HG02852 (cell line): Measurements from ENCODE around the gene RNF166.

Experiments used
- ATAC-seq: cut with Tn5 transposase; IDR thresholded peaks from one replicate; pipeline ENCODE4 v1.9.1; 2021; ENCODE audit warnings: mild to moderate bottlenecking, moderate library complexity; ENCODE audit not compliant: unreplicated experiment

RNF166 gene

DNA sequence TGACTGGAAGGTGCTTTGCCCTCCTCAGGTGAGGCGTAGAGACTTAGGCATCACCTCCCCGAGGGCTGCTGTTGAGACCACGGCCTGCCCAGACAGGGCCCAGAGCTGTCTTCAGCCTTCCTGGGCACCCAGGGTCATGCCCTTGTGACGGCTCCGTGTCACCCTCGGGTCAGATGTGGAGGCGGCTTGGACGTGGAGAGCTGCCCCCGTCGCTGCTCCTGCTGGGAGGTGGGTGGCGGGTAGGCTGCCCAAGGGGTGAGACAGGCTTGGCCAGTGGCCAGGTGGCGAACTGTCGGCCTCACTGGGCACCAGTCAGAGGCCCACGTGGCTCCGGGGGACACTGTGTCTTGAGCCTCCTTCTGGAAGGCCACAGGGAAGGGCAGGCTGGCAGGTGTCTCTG, 11.0 kb downstream of the RNF166 start:
- no peak for ATAC-seq

DNA sequence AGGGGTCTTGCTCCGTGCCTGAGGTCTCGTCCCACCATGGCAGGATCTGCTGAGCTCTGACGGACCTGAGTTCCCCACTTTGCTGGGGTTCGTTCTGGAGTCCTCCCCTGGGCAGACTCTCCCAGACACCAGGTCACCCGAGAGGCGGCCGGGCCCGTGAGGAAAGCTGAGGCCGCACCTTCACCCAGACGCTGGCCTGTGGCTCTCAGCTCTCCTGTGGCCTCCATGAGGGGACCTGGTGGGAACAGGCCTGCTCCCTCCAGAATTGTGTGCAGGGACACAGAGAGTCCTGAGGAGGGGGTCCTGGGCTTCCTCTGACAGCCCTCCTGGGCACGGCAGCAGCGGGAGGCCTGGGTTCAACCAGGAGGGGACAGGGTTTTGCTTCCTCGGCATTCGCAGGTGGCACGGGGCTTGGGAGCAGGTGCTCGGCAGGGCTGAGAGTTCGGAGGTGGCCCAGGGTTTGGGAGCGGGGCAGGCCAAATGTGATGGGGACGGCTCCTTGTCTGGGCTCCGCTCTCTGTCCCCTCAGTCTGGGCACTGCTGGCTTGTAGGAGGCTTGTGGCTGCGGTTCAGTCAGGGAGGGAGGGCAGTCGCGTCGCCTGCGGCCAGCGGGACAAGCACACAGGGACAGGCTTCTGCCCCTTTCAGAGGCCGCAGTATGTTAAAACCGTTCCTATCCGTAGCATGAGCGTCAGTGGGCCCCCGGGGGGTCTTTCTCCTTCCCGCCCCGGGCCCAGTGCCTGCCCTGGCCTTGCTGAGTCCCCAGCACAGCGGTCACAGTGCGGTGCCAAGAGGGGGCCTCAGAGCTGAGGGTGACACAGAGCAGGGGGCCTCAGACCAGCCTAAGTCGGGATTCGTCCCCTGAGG, 11.8 kb downstream of the RNF166 start:
- ATAC-seq = no peak

DNA sequence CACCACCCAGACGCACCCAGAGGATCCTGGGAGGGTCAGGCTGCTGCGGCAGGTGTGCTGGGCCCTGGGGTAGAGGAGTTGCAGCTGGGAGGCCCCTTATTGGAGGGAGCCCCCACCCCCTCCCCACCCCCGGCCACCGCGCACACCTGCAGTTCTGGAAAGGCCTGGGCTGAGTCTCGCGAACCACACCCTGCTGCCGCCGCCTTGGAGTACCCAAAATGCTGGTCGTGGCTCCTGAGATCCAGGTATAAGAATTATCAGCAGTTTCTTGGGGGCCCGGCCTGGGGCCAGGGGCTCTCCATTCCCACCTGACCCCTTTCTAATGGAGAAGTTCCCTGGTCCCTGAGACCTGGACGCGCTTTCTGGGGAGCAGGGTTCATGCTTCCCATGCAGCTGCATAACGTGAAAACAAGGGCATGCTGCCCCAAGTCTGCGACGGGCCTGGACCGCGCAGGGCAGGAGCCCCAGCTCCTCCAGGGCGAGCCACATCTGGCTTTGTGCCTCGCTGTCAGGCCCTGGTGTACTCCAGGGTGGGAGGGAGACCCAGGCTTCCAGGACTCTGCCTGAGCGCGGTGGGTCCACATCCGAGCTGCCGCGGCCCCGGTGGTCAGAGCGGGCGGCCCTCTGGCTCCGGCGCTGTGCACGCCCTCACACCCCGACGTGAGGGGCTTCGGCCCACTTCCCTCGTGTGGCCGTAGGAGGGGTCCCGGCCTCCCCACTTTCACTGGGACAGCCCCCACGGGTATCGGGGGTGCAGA, 12.6 kb downstream of the RNF166 start:
- ATAC-seq = no peak

DNA sequence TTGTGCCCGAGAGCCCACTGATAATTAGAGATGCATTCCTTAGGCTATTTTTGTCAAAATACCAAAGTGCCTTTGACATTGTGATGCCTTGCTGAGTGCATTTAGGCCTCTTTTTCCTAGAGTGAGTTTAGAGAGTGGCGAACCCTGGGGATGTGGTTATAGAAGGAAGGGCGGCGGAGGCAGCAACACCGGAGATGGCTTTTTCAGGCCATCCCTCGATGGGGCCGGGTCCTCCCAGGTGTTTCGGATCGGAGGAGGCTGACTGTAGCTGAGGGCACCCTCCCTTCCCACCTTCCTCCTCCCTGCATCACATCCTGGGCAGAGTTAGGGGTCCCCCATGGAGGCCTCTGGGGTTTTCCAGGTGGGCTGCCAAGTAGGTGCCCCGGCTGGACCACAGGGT, 13.3 kb downstream of the RNF166 start:
- no peak for ATAC-seq

DNA sequence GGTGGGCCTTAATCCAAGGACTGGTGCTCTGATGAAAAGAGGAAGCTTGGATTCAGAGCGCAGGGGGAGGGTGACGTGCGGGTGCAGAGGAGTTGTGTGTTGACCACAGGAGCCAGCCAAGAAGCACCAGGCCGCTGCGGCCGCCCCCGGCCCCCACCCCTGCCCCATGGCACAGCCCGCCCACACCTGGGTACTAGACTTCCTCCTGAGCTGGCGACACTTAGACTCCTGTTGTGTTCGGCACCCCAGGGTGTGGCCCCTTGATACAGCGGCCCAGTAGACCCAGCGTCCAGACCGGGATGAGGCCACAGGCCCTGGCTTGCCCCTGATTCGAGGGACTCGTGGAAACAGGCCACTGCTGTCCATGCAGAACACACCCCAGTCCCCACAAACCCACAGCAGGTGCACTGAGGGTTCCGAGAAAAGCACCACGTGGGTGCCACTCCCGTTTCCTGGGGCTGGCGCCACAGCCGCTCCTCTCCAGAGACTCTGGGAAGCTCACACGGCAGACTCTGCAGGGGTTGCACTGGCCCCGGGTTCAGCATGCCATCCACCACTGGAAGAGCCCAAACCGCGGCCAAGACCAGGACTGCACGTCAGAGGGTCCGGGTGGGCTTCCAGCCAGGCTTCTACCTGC, 14.2 kb downstream of the RNF166 start:
- no peak for ATAC-seq

DNA sequence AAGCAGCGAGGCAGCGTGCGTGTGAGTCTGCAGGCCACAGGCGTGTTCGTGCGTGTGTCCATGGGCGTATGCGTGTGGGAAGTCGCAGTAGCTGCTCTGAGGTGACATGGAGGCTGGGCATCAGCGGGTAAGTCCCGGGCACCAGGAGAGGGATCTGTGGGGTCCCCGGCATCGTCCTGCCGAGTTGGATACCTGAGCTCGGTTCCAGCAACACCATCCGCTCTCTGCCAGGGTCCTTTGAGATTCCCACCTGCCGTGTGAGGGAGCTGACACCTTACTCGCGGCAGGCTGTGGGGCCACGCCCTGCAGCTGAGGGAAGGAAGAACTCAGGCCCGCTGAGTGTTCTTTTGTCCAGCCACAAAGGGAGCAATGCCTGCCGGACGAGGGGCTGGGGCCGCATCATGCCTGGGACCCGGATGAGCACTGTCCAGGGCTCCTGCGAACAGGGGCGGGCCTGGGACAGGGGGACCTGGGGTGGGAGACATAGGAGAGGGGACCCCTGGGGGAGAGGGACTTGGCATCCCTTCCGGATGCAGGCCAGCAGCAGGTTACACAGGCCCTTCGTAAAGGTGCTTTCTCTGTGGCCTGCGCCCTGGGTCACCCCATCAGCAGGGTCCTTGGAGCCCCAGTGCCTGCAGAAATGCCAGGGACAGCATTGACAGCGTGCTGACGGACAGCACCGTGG, 14.9 kb downstream of the RNF166 start:
- no peak for ATAC-seq

DNA sequence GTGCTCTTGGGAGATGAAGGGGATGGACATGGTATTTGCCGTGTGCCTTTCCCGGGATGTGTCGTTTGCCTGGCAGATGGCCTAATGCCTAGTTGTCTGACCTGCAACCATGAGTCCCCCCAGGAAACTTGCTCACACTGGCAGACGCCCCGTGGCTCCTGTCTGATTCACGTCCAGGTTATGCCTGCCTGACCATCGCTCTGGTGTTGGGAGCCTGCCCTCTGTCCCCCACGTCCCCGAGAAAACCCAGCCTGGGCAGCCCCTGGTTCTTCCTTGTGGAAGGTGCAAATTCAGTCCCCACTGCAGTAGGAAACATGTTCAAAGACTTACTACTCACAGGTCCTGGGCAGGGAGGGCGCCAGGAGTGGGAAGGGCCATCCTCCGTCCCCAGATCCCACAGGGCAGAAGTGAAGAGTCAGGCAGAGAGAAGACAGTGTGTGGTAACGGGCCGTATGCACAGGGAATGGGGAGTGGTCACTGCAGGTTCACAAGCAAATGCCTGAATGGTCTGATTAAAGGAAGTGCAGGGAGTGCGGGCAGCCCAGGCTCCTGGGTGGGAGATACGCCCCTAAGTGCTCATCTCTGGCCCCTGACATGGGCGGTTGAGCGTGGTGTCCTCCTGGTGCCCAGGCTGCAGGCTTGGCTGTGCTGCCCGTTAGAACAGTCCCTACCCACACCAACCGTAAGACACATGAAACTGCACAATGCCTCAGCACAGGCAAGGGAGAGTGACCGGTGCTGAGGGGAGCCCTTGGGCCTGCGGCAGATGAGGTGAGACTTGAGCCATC, 15.7 kb downstream of the RNF166 start:
- no peak for ATAC-seq

DNA sequence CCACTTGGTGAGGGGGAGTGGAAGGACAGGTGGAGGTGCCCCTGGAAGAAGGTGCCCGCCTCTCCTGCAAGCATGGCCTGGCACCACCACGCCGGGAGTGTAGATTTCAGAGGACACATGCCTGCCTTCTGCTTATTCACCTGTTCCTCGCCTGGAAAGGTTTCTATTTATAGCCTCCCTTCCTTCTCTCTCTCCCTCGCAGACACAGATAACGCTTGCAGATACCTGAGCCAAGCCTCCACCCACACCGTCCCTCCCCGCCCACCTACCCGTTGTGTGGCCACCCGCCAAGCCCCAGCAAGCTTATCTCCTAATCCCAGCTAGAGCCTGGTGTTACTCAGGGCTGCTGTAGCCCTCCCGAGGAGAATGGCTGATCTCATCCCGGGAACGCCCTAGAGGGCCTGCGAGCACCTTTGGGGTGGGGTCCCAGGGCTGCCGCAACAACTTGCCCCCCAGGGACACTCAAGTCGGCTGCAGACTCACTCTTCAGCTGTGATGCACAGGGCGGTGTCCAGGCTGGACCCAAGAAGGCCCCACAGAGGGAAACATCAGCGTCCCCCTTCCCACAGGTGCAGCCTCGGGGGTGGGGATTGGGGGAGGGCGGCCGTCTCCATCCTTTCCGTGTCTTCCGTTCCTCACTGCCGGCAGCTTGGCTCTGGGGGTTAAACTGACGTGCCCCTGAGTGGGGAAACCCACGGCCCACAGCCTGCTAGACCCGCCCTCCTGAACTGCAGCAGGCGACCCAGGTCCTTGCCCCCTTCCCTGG, 18.0 kb downstream of the RNF166 start:
- ATAC-seq = no peak

DNA sequence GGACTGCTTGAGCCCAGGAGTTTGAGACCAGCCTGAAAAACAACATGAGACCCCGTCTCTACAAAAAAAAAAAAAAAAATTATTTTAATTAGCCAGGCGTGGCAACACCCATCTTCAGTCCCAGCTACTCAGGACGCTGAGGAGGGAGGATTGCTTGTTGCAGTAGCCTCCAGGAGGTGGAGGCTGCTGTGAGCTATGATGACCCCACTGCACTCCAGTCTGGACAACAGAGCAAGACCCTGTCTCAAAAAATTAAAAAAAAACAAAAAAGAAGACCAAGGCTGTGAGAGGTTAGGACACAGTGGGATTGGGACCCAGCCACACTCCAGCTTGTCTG, 18.6 kb downstream of the RNF166 start:
- no peak for ATAC-seq

DNA sequence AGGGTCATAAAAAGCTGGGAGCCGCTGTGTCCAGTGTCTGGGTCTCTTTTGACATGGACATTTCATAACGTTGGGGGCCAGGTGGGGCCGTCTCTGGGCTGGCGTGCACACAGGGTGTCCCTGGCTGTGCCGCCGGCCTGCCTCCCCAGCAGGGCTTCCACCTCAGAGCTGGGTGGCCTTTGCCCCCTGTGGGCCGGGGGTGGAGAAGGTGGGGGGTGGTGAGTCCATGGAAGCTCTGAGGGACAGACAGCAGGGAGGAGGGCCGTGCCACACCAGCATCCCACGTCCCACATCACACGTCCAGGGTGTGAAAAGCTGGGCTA, 19.0 kb downstream of the RNF166 start:
- no peak for ATAC-seq

DNA sequence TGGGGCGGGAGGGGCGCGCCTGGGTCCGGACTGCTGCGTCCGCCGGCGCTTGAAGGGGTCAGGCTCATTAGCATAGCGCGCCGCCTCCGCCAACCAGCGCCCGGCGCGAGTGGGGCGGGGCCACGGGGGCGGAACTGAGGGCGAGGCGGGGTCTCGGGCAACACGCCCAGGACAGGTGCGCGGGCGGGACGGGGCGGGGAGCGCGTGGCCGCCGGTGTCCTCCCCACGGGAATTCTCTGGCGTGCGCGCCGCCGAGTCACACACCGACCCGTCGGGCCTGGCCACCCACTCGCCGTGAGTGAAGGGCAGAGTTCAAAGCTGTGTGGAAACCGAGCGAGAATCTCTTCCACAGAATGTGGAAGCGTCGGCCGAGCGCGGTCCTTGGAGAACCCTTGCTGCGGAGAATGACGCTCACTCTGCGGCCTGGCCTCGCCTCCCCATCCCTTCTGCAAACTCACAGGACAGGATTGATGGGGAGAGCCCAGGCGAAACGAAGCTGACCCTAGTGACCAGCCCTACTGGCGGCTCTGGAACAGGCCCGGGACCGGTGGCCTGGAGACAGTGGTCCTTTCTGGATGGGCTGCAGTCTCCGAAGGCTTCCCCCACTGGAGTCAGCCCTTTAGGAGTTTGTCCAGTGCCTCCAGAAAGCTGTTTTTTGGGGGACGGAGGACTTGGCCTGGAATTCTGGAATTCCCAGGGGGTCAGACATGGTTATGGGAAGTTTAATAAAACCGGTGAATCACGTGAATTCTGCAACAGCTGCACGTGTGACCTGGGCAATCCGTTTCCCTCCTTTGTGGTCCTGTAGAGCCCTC, 19.6 kb downstream of the RNF166 start, which contains the start of gene SNAI3:
TSS of gene SNAI3 (minus strand) at position 69 of the 815 bp plus-strand sequence. CDS start 101 bp downstream, outside the sequence.
- peak; percentile 52 for ATAC-seq

DNA sequence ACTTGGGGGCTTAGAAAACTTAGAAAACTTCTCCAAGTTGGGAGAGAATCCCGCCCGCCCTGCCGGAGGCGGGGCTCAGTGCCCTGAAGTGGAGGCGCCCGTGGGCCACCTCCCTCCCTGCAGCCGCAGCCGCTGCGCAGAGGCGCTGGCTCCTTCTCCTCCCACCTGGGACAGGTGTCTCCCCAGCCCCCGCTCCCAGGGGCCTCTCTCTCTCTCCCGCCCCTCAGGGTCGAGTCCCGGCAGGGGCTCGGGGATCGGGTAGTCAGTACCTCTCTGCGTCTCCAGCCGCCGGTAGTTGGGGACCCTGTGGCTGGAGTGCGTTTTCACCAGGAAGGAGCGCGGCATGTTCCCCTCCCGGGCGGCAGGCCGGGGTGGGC, 20.2 kb downstream of the RNF166 start:
- ATAC-seq = peak; percentile 4

DNA sequence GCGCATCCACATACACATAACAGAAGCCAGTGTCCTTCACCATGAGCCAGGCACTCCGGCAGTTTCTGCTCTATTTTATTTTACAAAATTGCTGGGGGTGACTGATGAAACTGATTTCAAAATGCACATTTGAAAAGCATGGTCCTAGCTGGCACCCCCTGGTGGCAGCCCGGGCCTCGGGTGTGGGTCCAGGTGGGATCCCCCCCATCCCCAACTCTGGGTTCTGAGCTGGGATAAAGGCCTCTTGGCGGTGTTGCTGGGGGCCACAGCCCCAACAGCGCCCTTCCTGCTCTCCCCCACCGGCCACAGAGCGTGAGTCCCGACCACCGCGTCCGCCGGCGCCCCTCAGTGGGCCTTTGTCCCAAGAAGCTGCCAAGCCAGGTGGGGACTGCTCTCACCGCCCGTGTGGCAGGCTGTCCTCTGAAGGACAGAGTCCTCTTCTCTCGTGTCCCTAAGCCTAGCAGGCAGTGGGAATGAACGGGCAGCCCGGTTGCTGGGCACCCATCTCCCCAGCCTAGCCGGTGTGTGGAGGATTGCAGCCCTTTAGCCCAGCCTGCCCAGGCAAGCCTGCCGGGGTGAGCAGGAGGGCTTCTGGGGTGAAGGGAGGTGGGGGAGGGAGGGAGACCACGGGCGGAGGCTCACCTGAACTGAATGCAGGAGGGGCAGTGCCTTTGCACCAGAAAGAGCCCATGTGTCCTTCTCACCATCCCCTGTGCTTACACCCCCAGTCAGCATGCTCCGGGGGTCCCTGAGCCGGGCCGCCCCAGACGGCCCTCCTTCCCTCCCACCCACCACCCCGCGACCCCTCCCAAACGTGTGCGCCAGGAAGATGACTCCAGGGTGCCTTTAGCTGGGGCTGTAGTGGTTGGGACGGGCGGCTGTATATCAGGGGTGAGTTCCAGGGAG, 20.8 kb downstream of the RNF166 start:
- no peak for ATAC-seq

DNA sequence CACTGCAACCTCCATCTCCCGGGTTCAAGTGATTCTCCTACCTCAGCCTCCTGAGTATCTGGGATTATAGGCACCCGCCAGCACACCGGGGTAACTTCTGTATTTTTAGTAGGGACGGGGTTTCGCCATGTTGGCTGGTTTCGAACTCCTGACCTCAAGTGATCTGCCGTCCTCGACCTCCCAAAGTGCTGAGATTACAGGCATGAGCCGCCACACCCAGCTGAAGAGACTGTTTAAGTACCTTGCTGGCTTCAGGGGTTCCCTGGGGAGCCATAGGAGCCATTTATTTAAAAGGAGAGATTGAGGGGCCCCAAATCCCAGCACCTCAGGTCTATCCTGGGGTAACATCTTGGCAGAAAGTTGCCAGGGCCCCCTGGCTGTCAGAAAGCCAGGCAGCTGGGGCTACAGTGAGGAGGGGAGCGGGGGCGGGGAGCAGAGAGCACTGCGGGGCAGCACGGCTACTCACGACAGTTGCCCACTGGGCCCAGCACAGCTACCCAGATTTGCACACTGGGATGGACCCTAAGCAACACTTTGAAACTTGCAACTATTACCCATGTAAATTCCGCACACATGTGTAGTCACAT, 21.5 kb downstream of the RNF166 start:
- ATAC-seq = no peak

DNA sequence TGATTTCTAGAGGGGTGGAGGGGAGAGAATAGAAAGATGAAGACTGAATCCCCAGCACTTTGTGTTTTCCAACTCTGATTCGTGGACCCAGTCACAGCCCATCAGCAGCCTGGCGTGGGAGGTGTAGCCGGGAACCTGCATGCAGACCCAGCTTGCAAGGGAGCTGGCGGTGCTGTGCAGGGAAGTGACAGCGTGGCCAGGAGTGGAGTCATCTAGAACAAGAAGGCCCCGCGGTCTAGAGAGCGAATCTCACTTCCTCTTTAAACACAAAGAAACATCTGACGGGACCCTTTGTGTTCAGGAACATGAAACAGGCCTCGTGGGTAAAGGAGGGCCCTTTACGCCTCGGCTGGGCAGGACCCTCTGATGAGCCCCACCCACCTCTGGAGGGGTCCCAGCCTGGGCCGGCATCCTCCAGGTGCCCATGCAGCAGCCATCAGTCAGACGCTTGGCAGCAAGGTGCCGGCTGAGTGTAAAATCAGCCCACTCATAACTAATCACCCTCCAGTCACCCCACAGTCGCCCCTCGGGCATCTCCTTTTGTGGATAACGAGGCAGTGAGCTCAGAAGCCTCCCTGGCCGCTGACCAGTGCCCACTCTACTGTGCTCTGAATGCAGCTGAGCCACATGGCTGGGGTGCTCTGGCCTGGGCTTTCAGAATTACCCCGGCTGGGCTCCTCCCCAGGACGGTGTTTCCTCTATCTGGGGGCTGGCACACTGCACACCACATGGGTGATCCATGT, 24.3 kb downstream of the RNF166 start:
- peak; percentile 74 for ATAC-seq

DNA sequence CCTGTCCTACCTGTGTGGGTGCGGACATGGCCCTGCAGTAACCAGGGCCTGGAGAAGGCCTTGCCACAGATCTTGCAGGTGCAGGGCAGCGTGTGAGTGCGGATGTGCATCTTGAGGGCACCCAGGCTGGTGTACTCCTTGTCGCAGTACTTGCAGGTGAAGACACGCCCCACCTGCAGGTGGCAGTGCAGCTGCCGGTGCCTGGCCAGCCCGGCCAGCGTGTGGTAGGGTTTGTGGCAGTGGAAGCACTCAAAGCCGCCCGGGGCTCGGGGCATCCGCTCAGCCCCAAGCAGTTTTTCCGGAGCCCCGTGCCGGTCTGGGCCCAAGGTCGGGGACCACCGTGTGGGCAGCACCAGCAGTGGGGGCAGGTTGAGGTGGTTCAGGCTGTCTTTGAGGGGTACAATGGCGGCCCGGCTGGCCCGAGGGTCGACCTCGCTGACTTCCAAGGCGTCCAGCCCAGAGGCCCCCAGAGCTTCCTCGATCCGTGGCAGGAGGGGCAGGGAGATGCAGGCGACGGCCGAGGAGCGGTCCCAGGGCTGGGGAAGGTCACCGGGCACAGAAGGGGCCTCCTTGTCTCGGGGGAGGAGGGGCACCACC, 25.0 kb downstream of the RNF166 start:
- peak; percentile 6 for ATAC-seq
